Cardiac septum (tissue), 1 donor: ENCODE data around the gene ALX3. TPM values are rescaled to one million over a fixed set of nuclear protein-coding genes. Genes with fewer than 3 reads are reported as not detected.

Source experiments
- DNase-seq: peaks from one replicate; pipeline ENCODE4 v3.0.0-alpha.2; 2020; ENCODE audit warnings: low spot score
- intact Hi-C: fragments of 100-400 bp; cut with DNase I; formaldehyde crosslinking; loops from one replicate; pipeline ENCODE4 v1.14.0; 2022
- total RNA-seq: library from RNA; stranded (reverse); fragmentation: NEBNext Ultra II Directional; extraction: Animal tissue kit (Norgen Biotek cat#: 25700); gene quantifications from one replicate; pipeline ENCODE4 v1.2.1, GENCODE V29; 2021
- donor health status: DM: no; HTN: no; CAD: no.

ALX3 gene
- total RNA-seq, 1 donor from 2014 or later = 0.22 TPM

DNA sequence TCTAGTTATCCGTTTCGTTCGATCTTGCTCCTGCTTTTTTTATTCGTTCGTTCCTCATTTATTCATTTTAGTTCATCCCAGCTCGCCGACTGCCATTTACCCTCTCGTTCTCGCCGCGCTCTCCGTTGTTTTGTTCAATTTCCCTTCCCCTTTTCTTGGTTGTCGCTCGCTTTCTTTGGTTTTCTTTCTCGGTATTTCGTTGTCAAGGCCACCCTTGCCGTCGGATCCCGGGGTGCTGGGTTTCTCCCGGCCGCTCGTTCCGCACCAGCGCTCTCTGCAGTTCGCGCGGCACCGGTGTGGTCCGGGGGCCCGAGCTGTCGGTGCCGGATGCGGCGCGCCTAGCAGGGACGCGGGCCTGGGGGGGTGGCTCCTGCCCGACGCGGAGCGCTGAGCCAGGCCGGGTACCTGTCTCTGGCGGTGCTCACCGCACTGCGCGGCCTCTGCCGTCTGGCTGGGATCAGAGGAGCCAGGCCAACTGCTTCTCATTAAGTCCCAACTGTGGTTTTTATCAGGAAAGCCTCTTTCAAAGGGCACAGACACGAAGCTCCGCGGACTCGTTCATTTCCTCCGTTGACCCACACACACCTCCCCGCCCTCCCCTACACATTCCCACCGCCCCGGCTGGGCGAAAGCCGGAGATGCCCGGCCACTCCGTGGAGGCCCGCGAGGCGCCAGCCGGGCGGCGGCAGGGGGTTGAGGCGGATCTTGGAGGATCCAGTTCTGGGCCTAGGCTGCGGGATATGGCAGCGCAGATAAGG, 1.6 kb downstream of the ALX3 start:
- no peak for DNase-seq
- intact Hi-C loops = no loop called here

DNA sequence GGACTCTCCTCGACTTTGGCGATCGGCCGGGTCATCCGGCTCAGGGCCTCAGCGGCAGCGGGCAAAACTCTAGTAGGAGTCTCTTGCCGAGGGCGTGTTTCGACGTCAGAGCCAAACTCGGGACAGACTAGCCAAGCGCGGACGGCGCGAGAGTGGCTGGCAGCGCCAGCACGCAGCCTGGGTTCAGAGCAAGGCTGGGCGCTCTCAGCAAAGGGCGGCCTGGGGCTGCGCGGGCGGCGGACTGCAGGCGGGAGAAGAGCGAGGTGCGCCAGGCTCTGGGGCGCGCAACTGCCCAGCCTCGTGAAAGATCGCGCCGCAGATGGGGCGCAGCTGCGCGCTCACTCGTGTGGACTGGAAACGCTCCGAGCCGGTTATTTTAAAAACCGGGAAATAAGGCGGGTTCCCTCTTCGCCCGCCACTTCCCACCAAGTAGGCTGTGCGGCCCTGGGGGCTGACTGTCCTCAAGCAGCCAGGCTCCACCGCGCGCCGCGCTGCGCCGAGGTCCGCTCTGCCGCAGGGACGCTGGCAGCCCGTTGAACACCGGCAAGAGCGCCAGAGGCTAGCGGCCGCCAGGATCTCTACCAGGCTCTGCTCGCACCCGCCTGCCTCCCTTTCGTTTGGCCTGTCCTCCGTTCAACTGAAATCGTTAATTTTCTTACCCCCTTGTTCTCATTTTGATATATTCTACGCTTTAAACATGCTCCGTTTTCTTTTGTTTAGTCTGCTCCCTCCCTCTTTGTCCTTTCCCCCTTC, 2.4 kb downstream of the ALX3 start:
- intact Hi-C loops = no loop called here
- DNase-seq = no peak

DNA sequence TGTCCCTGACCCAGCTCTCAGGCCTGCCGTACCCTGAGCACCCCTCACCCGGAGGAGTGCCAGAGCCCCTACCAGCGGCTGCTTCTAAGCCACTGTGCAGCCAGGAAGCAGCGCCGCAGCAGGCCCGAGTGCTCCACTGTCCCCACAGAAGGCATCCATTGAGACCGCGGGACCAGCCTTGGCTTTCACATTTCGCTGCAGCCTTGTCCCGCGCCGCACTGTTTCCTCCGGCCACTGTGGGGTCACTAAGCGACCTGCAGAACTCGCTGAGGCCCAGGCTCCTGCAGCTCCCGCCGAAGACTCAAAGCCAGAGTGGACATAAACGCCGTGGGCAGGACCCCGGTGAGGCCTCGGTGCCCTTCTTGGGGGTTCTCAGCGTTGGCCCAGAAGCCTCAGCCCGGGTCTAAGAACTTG, 3.0 kb downstream of the ALX3 start:
- intact Hi-C loops = no loop called here

DNA sequence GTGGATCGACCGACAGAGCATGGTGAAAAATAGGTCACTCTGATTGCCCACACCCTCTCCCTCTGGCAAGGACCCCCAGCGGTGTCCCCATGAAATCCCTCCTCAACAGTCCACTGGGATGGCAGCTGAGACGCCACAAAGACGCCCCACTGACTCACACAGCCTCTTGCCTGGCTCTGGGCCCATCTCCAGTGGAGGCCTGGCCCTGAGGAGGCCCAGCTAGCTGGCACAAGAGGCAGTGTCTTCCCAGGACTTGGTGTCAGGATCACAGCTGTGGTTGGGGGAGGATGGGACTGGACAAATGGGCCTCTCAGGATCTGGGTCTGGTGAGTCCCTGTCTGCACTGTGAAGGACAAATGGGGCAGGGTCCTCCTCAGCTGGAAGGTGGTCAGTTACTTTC, 4.6 kb downstream of the ALX3 start:
- intact Hi-C loops = no loop called here
- DNase-seq = no peak

More for the DNA sequence above, 3.0 kb downstream of the ALX3 start:
- DNase-seq = no peak

DNA sequence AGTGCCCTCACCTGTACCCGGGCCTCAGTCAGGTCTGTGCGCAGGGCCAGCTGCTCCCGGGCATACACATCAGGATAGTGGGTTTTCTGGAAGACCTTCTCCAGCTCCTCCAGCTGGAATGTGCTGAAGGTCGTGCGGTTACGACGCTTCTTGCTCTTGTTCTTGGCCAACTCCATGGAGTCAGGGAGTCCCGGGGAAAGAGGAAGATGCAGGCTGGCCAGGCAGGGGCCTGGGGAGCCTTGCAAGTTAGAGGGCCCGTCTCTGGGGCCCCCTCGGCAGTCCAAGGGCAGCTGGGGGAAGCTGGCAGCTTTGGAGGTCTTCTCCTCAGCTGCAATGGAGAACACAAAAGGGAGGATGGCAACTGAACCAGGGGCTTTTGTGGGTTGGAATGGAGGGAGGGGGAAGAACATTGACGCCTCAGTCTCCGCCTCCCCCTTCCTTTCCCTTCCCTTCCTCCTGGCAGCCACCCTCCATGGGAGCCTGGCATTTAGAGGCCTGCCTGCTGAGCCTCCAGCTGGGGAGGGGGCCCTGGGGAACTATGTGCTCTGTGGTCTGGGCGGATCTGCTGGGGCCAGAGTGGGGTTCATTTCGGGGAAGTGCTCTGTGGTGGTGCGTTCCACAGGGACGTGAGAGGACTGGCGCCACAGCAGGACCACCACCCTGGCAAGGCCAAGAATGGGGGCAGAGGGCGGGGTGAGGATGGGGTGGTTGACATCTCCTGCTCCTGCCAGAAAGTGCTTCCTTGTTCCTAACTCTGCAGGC, 5.7 kb downstream of the ALX3 start:
- DNase-seq = no peak
- intact Hi-C loops = no loop called here

DNA sequence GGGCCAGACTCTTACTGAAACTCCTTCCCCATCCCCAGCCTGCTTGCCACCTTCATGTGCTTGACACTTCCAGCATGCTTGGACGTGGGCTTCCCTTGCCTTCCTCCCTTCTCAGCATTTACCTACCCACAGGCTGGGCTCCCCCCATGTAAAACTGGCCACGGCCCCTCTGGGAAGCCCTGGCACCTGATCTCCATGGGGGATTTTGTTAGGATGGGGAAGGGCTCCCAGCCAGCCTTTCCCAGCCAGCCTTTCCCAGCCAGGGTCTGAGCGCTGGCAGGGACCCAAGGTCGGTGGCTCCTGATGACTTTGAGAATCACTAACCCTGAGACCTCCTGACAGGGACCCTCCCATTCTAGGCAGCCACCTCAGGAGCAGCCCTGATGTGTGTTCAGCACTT, 6.7 kb downstream of the ALX3 start:
- DNase-seq = no peak
- intact Hi-C loops = no loop called here

DNA sequence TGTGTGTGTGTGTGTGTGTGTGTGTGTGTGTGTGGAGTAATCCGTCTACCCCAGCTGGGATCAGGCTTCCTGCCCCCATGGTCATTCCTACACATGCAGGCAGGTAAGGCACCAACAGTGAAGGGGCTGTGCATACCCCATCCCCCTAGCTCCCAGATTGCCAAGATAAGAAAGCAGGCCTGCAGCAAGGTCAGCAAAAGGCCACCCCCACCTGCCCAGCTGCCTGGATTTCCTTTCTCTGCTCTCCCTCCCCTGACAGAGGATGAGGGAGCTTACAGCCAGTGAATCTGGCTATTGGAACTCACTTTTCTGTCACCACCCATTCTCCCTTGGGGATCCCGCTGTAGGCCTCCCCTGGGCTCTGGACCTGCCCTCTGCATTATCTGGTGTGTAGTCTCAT, 7.9 kb downstream of the ALX3 start:
- DNase-seq = no peak
- intact Hi-C loops = no loop called here

DNA sequence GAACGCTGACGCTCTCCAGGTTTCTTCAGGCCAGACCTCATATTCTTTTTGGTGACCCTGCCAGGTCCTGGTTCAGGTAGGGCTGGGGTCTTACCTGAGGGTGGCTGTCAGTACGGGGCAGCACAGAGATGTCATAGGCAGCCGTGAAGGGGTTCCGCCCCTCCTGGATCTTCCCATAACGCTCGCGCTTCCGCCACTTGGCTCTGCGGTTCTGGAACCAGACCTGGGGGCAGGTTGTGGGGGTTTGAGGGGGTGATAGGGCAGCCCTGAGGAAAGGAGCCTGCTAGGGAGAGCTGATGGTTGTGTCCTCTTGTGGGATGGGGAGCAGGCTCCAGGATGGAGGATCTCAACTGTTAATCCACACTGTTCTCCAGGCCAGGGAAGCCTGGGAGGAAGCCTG, 9.1 kb downstream of the ALX3 start:
- intact Hi-C loops = no loop called here
- no peak for DNase-seq

DNA sequence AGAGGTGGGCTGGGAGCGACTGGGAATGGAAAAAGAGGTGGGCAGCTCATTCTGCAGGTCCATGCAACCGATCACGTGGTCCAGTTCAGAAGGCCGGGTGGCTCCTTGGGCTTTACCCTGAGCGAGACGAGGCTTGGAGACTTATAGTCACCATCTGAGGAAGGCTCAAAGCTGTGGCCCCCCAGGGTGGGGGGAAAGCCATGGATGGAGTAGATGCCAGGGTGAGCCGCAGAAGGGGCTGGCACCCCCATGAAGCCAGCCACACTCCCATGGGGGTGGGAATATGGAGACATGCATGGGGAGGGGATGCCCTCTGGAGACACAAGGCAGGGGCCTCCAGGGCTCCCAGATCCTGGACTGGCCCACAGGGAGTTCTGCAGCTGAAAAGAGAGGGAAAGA, 9.8 kb downstream of the ALX3 start:
- intact Hi-C loops = no loop called here
- DNase-seq = no peak

DNA sequence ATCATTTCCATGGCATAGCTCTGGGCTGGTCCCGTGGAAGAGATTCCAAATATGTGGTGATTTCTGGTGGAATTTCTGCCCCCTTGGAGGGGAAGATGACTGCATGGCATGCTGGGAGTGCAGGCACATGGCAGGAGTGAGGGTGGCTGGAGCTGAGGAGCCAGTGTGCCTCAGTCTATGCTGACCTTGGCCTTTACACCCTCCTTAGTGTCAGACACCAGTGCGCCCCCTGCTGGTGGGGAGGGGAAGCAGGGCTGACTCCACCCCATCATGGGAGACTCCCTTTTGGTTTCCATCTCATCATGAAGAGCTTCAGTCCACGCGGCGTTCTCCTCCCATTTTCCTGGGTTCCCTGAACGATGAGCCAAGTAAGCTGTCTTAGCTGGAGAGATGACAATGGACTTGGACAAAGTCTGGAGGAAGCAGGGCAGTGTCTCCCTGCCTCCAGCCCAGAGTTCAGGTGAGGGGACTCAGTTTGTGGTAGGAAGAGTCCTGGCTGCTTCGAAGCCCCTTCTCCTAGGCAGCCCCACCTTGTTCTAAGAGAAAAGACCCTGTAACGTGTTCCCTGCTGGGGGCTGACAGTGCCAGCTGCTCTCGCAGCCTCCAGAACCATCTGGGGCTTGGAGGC, 10.3 kb downstream of the ALX3 start:
- DNase-seq = no peak
- intact Hi-C loops = no loop called here

DNA sequence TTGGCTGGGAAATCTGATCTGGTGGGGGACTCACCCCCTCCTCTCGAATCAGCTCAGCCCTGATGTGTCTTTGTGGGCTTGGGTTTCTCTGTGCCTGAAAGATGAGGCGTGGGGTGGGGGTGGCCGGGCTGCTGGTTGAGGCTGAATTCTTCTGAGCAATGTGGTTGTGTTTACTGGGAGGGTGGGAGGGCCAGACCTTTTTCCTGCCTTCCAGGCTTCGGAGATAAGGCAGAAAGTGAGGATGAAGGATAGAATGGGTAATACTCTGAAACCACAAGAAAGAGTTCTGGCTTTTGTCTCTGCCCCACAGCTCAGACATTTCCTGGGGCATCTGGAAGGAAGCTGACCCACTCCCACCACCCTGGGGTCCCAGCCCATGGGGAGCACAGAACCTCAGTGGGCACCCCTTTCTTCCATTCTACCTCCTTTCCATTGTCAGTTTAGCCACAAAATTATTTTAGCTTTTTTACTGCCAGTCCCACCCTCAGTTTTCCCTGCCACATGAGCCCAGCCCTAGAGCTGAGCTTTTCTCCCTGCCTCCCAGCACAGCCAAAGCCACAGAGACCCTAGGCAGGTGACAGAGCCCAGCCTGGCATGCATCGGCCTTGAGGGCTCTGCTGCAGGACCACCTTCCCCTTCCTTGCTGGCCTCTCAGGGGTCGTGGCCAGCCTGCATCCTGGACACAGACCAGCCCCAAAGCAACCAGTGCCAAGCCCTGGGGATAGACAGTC, 11.2 kb downstream of the ALX3 start:
- intact Hi-C loops = no loop called here
- DNase-seq = no peak

DNA sequence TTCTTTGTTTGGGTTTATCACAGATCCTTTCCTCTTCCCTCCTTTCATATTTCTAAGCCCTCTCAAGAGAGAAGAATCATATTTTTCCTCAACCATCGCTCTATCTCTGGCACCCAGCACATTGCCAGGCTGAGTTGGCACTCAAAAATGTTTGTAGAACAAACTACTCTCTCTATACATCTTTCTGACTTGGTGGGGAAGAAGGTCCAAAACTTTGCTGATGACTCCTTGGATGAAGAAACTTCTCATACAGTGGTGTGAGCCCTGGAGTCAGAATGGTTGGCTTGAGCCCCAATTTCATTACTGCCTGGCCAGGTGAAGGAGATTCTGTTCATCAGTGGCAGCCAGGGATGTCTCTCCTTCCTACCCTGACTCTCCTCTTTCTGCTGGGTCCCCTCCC, 11.9 kb downstream of the ALX3 start:
- DNase-seq = no peak
- intact Hi-C loops = no loop called here

DNA sequence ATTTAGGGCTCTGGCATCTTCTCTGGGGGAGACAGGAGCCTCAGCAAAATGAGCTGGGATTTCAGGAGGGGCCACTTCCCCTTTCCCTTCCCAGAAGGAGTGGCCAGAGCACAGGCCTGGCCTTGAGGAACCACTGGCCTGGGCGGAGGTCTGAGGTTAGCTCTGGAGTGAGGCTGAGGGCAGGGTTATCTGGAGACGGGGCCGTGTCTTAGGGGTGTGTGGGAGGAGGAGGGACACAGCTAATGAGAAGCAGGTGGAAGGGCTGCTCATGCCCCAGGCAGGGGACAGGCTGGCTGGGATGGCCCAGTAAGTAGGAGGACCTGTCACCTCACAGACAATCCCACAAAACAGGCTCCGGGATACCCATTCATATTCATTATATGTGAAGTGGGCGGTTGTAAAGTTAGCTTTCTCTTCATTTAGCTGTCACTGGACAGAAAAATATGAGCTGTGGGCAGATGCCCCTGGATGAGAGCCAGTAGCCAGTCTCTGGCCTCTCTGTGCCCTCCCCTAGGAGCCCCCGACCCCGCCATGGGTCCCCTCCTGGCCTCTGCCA, 12.4 kb downstream of the ALX3 start:
- DNase-seq = no peak
- intact Hi-C loops = no loop called here

DNA sequence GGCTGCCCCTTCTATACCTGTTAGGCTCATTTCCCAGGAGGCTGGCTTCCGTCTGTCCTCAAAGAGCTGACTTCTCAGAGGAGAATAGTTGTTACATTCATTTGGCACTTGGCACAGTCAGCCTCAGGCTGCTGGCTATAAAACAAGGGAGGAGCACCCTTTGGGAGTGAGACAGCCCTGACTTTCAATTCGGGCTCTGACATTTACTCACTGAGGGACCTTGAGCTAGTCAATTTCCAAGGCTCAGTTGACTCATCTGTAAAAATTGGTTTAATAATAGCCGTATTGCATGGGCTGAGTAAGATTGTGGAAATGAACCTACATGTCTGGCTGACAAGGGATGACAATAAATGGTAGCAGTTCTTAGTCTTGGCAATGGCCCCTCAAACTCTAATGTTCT, 13.7 kb downstream of the ALX3 start:
- DNase-seq = no peak
- intact Hi-C loops = no loop called here

DNA sequence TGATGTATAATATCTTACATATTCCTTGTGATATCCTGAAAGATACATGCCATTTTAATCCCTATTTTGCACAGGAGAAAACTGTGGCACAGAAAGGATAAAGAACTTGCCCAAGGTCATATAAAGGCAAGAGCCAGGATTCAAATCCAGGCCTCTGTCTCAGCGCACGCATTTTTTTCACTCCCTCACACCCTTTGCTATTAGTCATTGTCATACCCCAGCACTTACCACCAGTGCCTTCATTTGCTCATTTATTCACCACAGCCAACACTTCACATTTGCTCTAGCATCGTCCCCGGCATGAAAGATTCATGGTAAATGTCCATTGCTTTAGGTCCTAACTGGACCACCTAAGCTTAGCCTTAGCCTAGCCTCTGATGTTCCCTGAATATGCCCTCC, 14.2 kb downstream of the ALX3 start:
- intact Hi-C loops = no loop called here
- DNase-seq = no peak

DNA sequence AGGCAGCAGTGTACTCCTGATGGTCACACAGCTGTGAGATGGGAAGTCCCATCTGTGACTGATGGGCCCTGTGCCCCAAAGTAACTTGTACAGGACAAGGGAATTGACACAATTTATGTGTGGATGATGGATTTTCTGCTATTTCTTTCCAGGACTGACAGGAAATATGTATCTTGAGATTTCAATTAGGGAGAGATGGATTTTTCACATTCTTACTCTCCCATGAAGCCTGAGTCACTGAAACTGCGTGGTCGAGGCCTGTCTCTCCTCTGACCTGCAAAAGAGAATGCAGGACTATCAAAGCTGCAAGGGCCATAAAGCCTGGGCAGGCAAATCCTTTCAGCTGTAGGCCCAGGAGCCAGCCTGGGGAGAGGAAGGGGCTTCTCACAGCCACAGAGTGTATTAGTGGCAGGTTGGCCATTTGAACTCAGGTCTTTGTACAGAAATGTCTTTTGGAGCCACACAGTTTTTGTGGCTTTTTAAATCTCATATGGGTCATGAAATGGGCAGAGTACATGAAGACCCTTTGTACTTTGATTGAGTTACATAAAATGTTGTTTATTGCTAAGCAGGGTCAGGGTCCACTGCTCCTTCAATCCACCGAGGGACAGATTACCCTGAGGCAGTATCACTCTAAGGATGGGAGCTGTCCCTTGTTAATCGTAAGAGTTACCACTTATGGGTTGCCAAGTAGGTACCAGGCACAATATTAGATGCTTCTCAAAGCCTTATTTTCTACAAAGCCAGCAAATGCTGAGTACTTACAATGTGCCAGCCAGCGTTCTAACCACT, 14.8 kb downstream of the ALX3 start:
- intact Hi-C loops = no loop called here
- no peak for DNase-seq

DNA sequence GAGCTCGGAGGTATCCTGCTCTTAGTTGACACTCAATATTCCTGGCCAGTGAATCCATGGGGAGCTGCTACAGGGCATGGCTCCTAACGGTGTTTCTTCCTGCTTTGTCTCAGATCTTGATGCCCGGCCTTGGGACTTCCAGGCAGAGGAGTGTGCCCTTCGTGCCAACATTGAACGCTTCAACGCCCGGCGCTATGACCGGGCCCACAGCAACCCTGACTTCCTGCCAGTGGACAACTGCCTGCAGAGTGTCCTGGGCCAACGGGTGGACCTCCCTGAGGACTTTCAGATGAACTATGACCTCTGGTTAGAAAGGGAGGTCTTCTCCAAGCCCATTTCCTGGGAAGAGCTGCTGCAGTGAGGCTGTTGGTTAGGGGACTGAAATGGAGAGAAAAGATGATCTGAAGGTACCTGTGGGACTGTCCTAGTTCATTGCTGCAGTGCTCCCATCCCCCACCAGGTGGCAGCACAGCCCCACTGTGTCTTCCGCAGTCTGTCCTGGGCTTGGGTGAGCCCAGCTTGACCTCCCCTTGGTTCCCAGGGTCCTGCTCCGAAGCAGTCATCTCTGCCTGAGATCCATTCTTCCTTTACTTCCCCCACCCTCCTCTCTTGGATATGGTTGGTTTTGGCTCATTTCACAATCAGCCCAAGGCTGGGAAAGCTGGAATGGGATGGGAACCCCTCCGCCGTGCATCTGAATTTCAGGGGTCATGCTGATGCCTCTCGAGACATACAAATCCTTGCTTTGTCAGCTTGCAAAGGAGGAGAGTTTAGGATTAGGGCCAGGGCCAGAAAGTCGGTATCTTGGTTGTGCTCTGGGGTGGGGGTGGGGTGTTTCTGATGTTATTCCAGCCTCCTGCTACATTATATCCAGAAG, 16.7 kb downstream of the ALX3 start:
- no peak for DNase-seq
- intact Hi-C loops = loop anchor here (1.0 to 5.0 kb wide), 2 partner anchors 53 to 134 kb away; no protein-coding TSS in a partner anchor
